Middle frontal gyrus (tissue), 1 donor: Measurements from ENCODE around the gene PXDC1.
A peak's percentile ranks its signal among the peaks of the same experiment; 100 is the strongest.
"Not testable (repeated sequence)": the region's sequence is repeated elsewhere in the genome, so short reads cannot be mapped to it uniquely, and the experiment has no call there.

Source experiments
- DNase-seq: peaks from one replicate; pipeline ENCODE4 v3.0.0-alpha.2; 2015; ENCODE audit warnings: low spot score; ENCODE audit errors: extremely low spot score

PXDC1 gene

DNA sequence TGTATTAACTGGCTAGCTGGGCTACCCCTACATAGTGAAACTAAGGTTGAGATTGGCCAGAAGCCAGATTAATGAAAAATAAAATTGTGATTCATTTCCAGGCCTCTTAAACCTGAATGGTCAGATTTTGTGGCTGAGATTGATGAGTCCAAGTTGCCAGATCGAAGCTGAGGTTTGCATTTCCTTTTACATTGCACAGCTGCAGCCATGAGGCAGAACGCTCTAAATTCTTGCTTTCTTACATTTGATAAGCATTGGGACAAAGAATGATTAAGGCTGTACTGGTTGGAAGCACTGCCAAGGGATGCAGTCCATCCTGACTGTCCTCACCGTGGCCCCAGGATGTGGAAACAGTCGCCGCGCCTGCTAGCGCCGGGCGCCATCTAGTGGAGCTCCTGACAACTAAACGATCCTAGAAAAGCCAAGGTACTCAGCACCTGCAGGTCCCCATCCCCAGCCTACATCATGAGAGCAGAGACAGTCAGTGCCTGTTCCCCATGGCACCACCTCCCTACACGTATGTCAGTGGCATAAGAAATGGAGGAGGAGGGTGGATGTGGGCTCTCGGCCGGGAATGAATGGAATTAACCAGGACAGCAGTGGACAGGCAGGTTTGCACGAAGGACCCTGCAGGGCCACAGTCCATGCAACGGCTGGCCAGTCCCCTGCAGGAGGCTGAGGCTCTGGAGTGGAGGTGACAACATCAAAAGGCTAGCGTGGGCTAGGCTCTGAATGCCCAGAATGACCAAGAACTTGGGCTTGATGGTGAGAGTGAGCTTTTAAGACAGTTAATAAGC, 19.0 kb downstream of the PXDC1 start:
- DNase-seq = peak; percentile 62

DNA sequence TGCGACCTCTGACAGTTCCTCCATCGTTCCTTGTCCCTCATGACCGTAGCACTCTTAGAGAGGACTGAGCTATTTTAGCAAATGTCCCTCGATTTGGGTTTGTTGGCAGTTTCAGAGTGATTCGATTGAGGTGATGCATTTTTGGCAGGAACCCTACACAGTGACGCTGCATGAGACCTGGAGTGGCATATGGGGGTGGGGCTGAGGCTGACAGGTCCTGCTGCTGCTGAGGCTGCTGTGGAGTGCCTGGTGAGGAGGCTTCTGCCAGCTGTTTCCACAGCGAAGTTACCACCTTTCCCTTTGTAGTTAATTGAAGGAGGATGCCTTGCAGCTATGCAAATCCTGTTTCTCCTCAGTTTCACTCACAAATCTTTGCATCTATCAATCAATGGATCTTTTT, 19.8 kb downstream of the PXDC1 start:
- no peak for DNase-seq

DNA sequence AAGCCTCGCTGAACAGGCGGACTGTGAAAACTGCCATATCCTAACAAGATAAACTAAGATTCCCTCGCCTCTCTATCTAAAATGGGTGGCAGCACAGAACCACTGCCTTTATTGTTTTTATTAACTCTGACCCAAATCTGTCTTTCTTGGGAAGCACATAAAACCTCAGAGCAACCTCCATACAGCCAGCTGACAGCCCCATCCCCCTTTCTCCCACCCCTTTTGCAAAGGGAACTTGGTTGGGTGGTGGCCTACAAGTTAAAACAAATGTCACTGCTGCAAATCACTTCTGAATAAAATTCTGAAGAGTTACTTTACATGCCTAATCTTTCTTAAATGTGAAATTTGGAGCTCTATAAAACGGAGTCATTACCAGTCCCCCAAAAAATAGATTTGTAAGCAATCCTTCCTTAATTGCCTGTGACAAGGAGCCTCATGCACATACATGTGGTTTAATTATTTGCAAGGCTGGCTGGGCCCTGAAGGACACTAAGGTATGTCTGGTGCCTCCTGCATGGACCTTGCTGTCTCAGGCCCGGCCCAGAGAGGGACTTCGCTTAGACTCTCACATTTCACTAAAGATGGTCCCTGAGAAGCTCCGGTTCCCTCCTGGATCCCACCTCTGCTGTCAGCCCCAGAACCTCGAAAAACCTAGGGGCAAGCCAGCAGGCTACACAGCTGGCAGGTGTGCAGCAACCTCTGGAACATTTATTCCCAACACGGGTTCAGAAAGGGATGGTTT, 21.7 kb downstream of the PXDC1 start:
- DNase-seq = no peak

DNA sequence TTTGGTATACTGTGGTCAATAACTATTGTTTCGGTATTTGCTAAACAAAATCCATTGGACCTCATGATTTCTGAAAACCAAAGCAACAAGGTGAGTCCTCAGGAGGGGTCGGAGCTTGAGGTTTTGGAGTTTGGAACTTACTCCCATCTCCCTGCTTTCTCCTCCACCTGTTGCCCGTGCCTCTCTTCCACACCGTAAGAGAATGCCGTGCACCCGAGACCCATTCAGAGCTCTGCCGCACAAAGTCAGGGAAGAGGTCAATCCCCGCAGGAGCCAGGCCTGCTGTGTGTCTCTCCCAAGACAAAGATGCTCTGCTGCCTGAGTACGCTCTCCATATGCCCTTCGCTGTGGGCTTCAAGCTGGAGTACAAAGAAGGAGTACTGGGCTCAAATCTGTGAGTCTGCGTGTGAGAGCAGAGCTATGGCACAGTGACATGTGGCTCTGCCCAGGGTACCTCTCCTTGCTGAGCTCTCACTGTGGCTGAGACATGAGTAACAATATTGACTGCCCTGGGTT, 23.9 kb downstream of the PXDC1 start:
- no peak for DNase-seq

DNA sequence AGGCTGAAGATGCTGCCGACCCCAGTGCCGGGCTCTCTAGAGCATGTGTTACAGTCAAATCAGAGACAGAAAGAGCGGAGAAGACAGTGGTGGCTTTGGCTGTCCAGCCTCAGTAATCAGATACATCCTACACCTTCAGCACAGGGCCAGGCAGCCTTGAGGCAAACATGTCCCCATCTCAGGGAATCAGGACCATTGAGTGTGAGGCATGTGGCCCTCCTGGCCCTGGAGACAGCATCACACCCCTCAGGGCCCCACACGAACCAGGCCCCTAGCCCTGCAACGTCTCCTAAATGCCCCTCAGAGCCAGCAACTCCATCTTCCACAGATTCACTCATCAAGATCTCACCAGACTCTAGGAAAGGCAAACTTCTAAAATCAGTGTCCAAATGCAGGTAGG, 24.5 kb downstream of the PXDC1 start:
- DNase-seq = no peak

DNA sequence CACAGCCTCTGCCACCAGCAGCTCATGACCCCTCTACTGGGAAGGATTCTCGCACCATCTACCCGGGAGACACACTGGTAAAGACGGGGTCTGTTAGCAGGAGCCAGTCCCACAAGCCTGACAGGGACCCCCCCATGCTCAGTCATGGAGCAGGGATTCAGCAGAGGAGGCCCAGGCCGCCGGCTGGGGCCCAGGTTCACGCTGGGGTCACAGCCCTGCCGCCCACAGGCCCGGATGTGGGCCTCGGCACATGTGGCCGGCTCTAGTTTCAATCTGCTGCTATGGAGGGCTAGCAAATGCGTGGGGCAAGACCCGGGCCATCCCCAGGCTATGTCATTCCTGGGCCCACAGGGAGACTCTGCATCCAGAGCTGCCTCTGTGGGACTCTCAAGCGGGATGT, 25.1 kb downstream of the PXDC1 start:
- no peak for DNase-seq

DNA sequence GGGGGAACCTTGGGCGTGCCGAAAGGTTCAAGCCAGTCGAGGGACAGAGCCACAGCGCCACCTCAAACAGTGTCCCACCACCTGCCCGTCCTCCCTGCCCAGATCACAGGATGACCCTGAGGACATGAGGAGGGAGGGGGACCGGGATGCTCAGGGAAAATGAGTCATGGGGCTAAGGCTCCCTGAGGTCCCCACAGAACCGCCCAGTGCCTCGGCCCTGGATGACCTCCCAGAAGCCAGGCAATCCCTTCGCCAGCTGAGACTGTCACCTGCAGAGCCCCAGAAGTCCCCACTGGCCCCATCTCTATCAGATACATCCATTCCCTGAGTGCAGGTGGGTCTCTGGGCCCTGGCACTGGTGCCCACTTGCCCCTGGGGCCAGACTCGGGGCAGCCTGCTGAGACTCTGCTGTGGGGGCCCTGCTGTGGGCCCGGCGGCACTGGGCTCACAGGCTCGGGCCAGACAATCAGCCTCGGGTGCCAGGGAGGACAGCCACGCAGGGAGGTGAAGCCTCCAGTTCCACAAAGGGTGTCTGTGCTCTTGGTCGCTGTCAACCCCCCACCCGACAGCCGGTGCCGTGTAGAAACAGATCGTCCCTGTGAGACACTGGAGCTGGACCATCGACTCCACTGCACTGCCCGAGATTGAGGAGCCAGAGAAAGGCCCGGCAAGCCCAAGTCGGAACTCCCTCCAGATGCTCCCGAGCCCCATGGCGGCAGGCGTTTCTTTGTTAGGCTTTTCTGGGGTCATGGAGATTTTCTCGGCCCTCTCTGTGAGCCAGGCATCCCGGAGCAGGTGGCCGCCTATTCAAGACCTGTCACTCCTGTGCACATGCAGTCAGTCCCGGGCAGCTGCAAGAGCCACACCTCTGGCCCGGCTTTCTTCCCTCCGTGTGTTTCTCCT, 26.1 kb downstream of the PXDC1 start:
- DNase-seq = no peak

DNA sequence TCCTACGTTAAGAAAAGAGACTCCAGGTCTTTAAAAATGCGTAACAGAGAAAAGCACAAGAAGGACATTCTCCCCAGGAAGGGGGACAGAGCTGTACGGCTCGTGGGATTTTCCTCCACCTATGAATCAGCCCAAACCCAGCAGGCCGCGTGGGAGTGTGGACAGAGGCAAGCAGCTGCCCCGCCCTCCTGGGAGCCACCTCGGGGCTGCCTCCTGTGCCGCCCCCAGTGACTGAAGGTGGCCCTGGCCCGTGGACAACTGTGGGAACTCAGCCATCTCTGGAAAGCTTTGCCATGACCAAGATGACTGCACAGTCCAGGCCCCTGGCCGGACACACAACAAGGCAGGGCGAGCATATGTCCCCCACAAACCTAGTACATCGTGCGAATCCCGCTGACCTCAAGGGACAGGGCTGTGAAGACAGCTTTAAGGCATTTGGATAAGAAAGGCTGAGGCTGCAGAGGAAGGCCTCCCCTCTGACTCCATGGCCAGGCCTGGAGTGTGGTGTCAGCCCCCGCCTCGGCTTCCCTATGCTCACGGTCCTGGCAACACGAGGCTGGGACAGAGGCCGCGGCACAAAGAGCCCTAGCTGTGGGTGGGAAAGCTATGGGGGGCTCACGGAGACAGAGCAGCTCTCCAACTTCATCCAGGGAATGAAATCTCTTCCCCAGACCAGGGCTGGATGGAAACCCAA, 26.9 kb downstream of the PXDC1 start:
- no peak for DNase-seq

DNA sequence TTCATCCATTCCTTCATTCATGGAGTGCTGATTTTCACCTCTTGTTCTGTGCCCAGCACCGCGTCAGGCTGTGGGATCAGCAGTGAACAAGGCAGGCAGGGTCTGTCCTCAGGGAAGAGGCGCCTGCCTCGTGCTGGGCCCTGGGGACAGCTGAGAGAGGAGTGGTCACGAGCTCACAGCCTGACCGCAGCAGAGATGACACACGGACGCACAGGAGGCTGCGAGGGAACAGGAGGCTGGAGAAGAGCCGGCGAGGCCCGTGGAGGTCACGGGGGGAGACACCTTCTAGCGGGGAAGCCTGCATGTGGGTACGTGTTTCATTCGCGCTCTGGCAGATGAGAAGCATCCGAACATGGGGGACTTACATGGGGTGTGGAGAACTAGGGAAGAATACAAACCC, 27.5 kb downstream of the PXDC1 start:
- no peak for DNase-seq

DNA sequence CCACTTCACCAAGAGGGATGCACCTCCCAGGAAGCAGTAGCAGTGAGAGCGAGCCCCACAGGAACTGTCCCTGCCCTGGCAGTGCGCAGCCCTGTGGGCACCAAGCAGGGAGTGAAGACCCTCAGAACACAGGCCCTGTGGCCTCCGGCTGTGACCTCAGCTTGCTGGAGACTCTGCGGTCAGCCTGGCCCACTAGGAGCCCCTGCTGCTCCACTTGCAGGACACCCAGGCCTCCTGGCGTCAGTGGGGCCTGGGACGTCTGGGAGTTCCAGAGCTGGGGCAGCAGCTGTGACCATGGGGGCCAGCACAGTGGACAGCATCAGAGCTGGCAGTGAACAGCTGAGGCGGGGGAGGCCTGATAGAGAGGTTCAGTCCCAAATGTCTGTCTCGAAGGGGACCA, 28.3 kb downstream of the PXDC1 start:
- no peak for DNase-seq

DNA sequence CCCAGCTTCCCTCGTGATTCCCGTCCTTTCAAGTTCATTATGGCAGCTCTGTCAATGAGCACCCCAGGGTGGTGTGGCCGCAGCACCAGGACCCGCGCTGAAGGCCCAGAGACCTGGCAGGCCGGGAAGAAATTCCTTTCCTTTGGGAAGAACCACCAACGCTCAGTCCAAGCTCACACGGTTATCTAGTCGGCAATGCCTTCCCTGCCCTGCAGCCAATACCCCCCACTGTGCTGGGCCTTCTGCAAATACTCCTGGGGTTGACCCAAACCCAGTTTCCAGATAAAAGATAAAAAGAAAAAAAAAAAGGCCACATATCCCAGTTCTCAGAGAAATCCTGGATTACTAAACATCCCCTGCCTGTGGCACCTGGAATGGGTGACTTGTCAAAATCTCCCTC, 28.7 kb downstream of the PXDC1 start:
- DNase-seq = no peak

DNA sequence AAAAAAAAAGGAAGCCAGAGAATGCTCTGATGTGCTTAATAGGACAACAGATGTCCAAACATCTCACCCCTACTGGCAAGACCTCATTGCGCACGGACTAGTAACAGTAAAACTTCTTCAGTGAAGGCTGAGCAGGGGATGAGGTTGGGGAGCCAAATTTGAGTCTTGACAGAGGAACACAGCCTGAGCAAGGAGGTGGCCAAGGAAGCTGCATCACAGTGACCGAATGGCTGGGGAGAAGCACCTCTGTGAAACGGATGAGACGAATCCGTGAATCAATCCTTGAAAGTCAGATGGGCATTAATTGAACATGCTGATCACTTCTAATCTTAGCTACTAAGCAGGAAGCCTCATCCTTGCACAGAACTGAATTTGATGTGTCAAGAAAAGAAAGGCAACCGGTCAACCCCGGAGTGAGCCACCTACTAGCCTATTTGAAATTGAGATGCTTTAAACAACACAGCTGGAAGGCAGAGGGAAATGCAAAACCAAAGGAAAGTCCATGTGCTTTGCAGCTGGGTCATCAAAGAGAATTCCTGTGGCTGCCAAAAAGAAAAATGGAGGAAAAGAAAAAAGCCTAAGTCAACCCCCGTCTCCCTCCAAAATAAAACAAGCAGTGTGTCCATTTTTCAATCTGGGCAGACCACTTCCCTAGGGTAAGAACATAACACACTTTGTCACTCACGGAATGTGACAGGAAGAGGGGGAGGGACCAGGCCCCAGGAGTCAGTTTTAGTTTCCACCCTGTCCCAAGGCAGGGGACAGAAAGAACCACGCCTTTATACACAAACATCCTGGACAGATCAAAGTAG, 29.5 kb downstream of the PXDC1 start:
- DNase-seq = no peak

DNA sequence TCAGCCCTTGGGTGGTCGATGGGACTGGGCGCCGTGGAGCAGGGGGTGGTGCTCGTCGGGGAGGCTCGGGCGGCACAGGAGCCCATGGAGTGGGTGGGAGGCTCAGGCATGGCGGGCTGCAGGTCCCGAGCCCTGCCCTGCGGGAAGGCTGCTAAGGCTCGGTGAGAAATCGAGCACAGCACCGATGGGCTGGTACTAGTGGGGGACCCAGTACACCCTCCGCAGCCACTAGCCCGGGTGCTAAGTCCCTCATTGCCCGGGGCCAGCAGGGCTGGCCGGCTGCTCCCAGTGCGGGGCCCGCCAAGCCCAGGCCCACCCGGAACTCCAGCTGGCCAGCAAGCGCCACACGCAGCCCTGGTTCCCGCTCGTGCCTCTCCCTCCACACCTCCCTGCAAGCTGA, 30.7 kb downstream of the PXDC1 start:
- DNase-seq = not testable (repeated sequence)

DNA sequence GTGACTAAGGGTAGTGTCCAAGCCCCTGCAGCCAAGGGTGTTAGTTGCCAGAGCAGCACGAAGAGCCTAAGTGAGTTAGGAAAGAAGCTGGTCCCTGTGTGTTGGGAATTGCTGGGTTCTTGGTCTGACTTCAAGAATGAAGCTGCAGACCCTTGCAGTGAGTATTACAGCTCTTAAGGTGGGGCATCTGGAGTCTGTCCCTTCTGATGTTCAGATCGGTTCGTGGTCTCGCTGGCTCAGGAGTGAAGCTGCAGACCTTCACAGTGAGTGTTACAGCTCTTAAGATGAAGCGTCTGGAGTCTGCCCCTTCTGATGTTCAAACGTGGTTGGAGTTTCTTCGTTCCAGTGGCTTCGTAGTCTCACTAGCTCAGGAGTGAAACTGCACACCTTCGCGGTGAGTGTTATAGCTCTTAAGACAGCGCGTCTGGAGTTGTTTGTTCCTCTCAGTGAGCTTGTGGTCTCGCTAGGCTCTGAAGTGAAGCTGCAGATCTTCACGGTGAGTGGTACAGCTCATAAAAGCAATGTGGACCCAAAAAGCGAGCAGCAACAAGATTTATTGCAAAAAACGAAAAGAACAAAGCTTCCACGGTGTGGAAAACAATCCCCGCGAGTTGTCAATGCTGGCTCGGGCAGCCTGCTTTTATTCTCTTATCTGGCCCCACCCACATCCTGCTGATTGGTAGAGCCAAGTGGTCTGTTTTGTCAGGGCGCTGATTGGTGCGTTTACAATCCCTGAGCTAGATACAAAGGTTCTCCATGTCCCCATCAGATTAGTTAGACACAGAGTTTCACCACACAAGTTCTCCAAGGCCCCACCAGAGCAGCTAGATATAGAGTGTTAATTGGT, 31.8 kb downstream of the PXDC1 start:
- DNase-seq = no peak

DNA sequence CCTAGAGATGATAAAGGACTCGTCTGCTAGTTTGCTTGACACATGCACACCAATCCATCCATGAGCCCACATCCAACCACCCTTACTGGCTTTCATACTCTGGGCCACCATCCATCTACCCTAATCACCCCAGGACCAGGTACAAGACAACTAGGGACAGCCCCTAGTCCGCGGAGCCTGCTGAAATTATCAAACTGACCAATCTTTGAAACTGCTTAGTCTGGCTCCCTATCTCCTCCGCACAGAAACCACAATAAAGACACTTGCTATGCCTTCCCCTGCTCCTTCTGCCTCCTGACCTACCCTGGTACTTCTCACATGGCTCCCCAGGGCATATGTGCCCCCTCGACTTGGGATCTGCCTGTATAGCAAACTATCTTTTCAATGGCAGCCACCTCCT, 33.1 kb downstream of the PXDC1 start:
- DNase-seq = no peak

DNA sequence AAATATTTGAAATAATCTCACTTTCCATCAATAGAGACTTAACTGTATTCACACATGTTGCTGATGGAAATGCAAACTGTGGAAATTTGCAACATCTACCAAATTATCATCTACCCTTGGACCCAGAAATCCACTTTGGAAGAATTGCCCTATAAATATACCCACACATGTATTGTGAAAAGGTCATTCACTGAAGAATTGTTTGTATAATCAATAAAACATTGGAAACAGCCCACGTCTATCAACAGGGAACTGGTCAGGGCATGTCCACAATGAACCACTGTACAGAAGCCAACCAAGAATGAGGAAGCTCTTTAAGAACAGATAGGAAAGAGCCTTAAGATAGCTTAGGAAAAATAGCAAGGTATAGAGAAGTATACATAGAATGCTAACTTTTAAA, 36.2 kb downstream of the PXDC1 start:
- DNase-seq = no peak

DNA sequence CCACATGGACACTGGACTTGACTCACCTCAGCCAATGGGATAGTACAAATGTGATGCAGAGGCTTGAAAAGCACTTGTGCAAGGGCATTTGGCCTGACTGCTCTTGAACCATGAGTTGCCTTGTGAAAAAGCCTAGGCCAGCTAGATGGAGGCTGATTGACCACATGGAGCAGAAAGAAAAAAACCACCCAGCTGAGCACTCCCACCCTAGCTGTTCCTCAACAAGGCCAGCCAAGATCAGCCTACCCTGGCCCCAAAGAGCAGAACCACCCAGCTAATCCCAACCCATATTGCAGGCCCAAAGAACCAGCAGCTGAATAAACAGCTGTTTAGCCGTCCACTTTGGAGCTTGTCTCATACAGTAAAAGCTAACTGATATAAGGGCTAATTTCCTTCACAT, 36.7 kb downstream of the PXDC1 start:
- DNase-seq = no peak

DNA sequence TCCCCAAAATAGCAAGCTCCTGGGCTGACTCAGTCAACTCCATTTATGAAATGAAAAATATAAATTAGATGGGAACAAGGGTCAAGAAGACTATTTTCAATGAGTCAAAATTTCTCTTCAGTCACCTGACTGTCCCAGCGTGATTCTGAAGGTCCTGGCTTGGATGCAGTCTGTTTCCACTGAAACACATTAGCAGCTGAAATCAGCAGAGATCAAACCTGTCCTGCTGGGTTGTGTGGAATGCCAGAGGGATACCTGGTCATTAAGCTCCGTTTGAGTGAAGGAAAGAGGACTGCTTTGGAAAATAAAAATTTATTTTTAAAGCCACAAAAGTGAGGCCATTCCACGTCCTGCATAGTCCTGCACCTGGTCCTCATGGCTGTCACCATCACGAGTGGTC, 37.4 kb downstream of the PXDC1 start:
- DNase-seq = no peak
